Ectodermal cell (in vitro differentiated cells): ENCODE data around the gene GAS2L1.
"Not testable (repeated sequence)": the region's sequence is repeated elsewhere in the genome, so short reads cannot be mapped to it uniquely, and the experiment has no call there.

Source experiments
- H3K27ac ChIP-seq: 2 replicates; pipeline ENCODE4 v1.7.0; 2013; ENCODE audit warnings: mild to moderate bottlenecking, low read depth, low read length; ENCODE audit not compliant: insufficient read depth, poor library complexity, severe bottlenecking
- H3K27me3 ChIP-seq: 2 replicates; pipeline ENCODE4 v1.7.0; 2013; ENCODE audit warnings: mild to moderate bottlenecking, low read length; ENCODE audit not compliant: insufficient read depth, control insufficient read depth, poor library complexity, severe bottlenecking
- H3K36me3 ChIP-seq: one replicate; pipeline ENCODE4 v1.7.0; 2013; ENCODE audit warnings: low read length; ENCODE audit not compliant: control insufficient read depth, insufficient read depth
- H3K4me1 ChIP-seq: one replicate; pipeline ENCODE4 v1.7.0; 2013; ENCODE audit warnings: low read length; ENCODE audit not compliant: control insufficient read depth, insufficient read depth
- H3K4me3 ChIP-seq: 2 replicates; pipeline ENCODE4 v1.7.0; 2013; ENCODE audit warnings: low read depth, low read length, control low read depth; ENCODE audit not compliant: insufficient read depth
- H3K9me3 ChIP-seq: 2 replicates; pipeline ENCODE4 v1.7.0; 2013; ENCODE audit warnings: mild to moderate bottlenecking, low read length, moderate library complexity; ENCODE audit not compliant: control insufficient read depth
- WGBS, 2 experiments: methylation state at CpG; one replicate each; pipeline ENCODE4 v1.1.7; 2013; ENCODE audit warnings: missing lambda C conversion rate in 2 of 2; 5-methylcytosine and 5-hydroxymethylcytosine counted together

GAS2L1 gene

DNA sequence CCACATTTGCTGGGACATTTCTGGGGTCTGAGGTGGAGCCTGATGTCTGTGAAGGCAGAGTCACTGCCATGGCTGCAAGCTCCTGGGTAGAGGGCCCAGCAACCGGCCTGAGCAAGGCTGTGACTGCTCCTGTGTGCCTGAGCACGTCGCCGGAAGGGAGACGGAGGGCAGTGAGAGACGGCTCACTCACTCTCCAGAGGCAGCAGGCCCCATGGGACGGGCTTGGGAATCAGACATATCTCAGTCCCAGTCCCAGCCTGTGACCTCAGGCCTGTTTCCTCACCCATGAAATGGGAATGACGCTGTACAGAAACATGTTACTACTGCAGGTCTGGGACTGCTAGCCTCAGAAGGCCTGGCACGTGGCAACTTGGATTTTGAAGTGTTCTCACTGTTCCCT, 45.4 kb downstream of the GAS2L1 start:
- 92 to 96% methylated on average over 9 of the region's 9 CpGs for whole genome bisulfite sequencing, 2 experiments
- Histone ChIP-seq H3K36me3 (peaks cover 50% of the 10 kb centered on the region), H3K9me3 (no peaks in the 10 kb centered on the region), H3K27me3 (no peaks in the 10 kb centered on the region), H3K27ac (no peak overlapping the region), H3K4me1 (peaks cover 5% of the 10 kb centered on the region), H3K4me3 (no peak overlapping the region)

DNA sequence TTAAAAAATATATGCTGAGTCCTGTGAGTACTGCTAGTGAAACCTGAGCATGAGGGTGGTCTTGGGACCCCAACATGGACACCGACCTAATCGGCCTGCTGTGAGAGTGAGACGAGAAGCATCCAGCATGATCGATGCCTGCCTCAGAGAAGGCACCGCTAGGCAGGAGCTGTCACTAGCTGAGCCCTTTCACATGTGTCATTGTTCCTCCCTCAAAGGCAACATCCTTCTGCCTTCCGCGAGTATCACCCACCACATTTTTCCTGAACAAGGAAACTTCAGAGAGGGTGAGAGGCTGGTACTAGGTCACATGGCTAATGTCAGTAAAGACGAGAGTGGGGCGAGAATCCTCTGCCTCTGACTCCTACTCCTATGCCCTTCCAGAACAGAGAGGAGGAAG, 46.3 kb downstream of the GAS2L1 start:
- no peak overlapping the region for H3K4me3 ChIP-seq
- peaks cover 3% of the 10 kb centered on the region for H3K4me1 ChIP-seq
- no peaks in the 10 kb centered on the region for H3K27me3 ChIP-seq
- H3K27ac ChIP-seq, result no peak overlapping the region
- peaks cover 50% of the 10 kb centered on the region for H3K36me3 ChIP-seq
- H3K9me3 ChIP-seq, result no peaks in the 10 kb centered on the region
- 91 to 93% methylated on average over 9 of the region's 9 CpGs for WGBS, 2 experiments

DNA sequence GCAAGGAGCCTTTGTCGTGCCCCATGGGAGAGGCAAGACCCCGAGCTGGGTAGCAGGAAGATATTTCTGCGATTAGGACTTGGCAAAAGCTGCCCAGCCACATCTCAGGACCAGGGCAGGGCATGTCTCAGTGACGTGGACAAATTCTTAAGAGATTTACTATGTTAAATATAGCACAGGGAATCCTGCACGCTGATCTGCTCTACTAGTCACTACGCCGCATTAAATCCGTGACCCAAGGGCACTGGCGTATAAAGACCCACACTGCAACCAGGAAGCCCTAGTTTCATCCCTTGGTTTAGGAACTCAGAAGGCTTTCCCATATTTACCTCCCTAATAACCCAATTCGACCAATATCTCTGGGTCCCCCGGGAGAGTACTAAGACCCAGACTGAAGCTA, 46.8 kb downstream of the GAS2L1 start:
- Histone ChIP-seq H3K36me3 (peaks cover 54% of the 10 kb centered on the region), H3K27ac (no peak overlapping the region), H3K27me3 (no peaks in the 10 kb centered on the region), H3K4me1 (peaks cover 3% of the 10 kb centered on the region), H3K4me3 (no peak overlapping the region), H3K9me3 (no peaks in the 10 kb centered on the region)
- 95 to 96% methylated on average over 11 of the region's 11 CpGs for WGBS, 2 experiments

DNA sequence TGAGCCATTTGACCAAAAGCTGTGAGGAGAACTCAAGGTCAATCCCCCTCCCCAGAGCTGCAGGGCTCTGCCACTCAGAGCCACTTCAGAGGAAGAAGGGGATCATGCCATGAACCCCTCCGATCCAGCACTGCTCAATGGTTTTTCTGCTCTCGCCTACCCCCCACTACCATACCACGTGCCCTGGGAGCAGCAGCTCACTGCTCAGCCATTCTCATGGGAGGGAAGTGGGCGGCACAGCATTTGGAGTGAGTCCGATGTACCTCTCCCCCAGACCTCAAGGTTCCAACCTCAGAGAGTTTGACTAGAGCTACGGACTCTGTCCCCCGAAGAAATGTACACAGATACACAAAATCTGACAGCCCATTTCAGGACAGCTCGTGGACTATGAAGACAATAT, 47.4 kb downstream of the GAS2L1 start:
- Histone ChIP-seq H3K9me3 (no peaks in the 10 kb centered on the region), H3K36me3 (peaks cover 57% of the 10 kb centered on the region), H3K4me1 (peaks cover 3% of the 10 kb centered on the region), H3K4me3 (no peak overlapping the region), H3K27me3 (no peaks in the 10 kb centered on the region), H3K27ac (no peak overlapping the region)
- 93 to 97% methylated on average over 8 of the region's 8 CpGs for WGBS, 2 experiments

DNA sequence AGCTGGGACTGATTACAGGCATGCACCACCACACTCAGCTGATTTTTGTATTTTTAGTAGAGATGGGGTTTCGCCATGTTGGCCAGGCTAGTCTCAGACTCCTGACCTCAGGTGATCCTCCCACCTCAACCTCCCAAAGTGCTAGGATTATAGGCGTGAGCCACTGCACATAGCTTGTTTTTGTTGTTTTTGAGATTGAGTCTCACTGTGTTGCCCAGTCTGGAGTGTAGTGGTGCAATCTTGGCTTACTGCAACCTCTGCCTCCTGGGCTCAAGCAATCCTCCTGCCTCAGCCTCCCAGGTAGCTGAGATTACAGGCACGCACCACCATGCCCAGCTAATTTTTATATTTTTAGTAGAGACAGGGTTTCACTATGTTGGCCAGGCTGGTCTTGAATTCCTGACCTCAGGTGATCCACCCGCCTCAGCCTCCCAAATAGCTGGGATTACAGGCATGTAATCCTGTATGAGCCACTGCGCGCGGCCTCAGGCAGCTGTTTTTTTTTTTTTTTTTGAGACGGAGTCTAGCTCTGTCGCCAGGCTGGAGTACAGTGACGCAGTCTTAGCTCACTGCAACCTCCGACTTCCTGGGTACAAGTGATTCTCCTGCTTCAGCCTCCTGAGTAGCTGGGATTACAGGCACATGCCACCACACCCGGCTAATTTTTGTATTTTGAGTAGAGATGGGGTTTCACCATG, 50.9 kb downstream of the GAS2L1 start:
- not testable (repeated sequence) for H3K9me3 ChIP-seq, H3K27me3 ChIP-seq, H3K4me3 ChIP-seq, H3K4me1 ChIP-seq, H3K27ac ChIP-seq
- 93 to 94% methylated on average over 12 of the region's 12 CpGs for WGBS, 2 experiments
- peaks cover 30% of the 10 kb centered on the region for H3K36me3 ChIP-seq

DNA sequence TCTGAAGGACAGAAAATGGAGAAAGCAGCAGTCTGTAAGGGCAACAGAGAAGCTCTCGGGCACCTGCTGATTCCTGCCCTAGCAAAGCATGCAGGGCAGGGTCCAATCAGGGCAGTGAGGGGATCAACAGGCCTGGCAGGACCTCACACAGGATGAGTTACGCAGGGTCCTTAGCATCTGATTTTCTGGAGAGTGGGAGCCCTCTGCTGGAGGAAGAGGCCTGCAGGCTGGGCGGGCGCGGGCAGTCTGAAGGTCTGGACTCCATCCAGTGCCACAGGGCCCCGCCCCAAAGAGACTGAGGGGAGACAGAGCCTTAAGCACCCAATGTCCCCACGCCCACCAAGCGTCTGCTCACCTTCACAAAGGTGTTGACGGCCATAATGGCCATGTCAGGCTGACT, 53.0 kb downstream of the GAS2L1 start:
- H3K9me3 ChIP-seq, result no peaks in the 10 kb centered on the region
- peaks cover 3% of the 10 kb centered on the region for H3K4me1 ChIP-seq
- 66 to 68% methylated on average over 9 of the region's 9 CpGs for WGBS, 2 experiments
- peaks cover 17% of the 10 kb centered on the region for H3K36me3 ChIP-seq
- H3K27me3 ChIP-seq, result no peaks in the 10 kb centered on the region
- H3K4me3 ChIP-seq, result no peak overlapping the region
- no peak overlapping the region for H3K27ac ChIP-seq
